Measurements from ENCODE around the gene PLAAT1. TPM values are rescaled to one million over a fixed set of nuclear protein-coding genes. Genes with fewer than 3 reads are reported as not detected.

The PLAAT1 gene
- total and polyA plus RNA-seq, 10 of the 15 experiments (the other 5 are each of a cell fraction or from before 2014, with no cell fraction given): not detected

DNA sequence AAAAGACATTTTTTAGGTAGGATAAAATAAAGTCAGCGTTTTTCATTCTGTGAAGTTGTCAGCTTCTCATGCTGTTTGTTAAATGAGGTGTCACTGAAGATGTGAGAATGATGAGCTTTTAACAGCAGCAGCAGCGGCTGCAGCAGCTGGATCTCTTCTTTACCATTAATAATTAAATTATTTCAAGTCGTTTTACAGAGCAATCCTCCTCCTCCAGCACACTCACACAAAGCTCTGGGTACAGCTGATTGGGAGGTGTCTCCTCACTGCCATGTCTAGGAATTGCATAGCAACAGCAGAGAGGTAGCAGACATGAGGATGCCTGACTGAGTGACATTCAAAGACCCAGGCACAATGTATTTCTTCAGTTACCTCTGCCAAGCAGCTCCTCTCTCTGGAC is 46.7 kb upstream of the PLAAT1 start (continued):
- TF ChIP-seq KLF5 (IDR thresholded peaks at IDR 0.05; ENCODE audit: partially characterized antibody) (no peak), SIX5 (IDR thresholded peaks at IDR 0.05; ENCODE audit: low read depth, low read length, severe bottlenecking) (no peak), RCOR1 (conservative IDR thresholded peaks at IDR 0.05; ENCODE audit: low read depth, low read length) (no peak), JUND (IDR thresholded peaks at IDR 0.05; ENCODE audit: low read depth, low read length) (no peak)

DNA sequence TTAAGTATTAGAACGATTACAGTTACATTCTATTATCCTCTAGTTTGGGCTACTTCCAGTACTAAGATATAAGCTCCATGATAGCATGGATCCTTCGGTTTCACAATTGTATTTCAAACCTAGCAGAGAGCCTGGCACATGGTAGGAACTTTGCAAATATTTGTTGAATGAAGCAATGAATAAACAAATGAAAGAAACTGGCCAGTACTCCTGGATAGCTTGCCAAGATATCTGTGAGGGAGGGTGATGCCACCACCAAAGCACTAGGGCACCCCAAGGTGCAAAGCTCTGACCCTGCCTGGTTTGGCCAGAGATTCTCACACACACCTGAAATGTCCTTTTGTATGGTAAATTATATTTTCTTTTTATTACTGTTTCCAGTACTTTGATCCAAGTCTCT is 44.3 kb upstream of the PLAAT1 start:
- WGBS (ENCODE audit: insufficient coverage, insufficient replicate concordance, low lambda C conversion rate, missing lambda C conversion rate): 2% methylated on average over 2 of the region's 2 CpGs
- H3K79me2 ChIP-seq (ENCODE audit: control insufficient read depth, insufficient read depth, low read length): no peaks in the 10 kb centered on the region
- RAD21 ChIA-PET (ENCODE audit: unreplicated experiment): no interaction called here
- in situ Hi-C loops (cut with MboI) (no loop called here), intact Hi-C loops (cut with micrococcal nuclease; ENCODE audit: unreplicated experiment) (loop anchor here (10.0 kb wide), 1 partner anchor 378 kb away; no protein-coding TSS in a partner anchor)
- TF ChIP-seq SUPT20H (IDR thresholded peaks at IDR 0.05; ENCODE audit: borderline replicate concordance, control insufficient read depth, low read depth, low read length) (no peak), ZNF274 (IDR thresholded peaks at IDR 0.05; ENCODE audit: insufficient read depth, insufficient read length) (no peak), CBFB (IDR thresholded peaks at IDR 0.05; ENCODE audit: low read depth) (no peak), POLR2A (IDR thresholded peaks at IDR 0.05; ENCODE audit: low read depth, low read length) (no peak), LARP7 (IDR thresholded peaks at IDR 0.05) (no peak), RUNX3 (IDR thresholded peaks at IDR 0.05; ENCODE audit: low read length) (no peak), ETV6 (conservative IDR thresholded peaks at IDR 0.05 in 1 of 2, IDR thresholded peaks at IDR 0.05 in 1 of 2; ENCODE audit: borderline replicate concordance in 1 of 2, low read depth in 1 of 2) (no peak), MYB (IDR thresholded peaks at IDR 0.05; ENCODE audit: borderline replicate concordance, low read depth, low read length) (no peak), KLF5 (IDR thresholded peaks at IDR 0.05; ENCODE audit: partially characterized antibody) (no peak), JUND (IDR thresholded peaks at IDR 0.05; ENCODE audit: low read depth, low read length) (no peak), KAT2A (conservative IDR thresholded peaks at IDR 0.05; ENCODE audit: control insufficient read depth, low read depth, low read length) (no peak)
- TF ChIP-seq, protein P1, sequence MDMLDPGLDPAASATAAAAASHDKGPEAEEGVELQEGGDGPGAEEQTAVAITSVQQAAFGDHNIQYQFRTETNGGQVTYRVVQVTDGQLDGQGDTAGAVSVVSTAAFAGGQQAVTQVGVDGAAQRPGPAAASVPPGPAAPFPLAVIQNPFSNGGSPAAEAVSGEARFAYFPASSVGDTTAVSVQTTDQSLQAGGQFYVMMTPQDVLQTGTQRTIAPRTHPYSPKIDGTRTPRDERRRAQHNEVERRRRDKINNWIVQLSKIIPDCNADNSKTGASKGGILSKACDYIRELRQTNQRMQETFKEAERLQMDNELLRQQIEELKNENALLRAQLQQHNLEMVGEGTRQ (IDR thresholded peaks at IDR 0.05; ENCODE audit: borderline replicate concordance, low read depth, low read length): no peak
- ATAC-seq (no peak), DNase-seq (ENCODE audit: low read depth, low spot score) (no peak), FAIRE-seq (no peak)
- no peaks in the 10 kb centered on the region for H3K9me3 ChIP-seq (replicated peaks; ENCODE audit: control insufficient read depth, insufficient read depth, low read length)
- BruUV-seq (replicated peaks): no TSS peak
- SMC1A ChIA-PET (ENCODE audit: uncharacterized antibody, unreplicated experiment): no interaction called here
- H3K4me1 ChIP-seq (ENCODE audit: control insufficient read depth, insufficient read depth, low read length): no peaks in the 10 kb centered on the region
- no peaks in the 10 kb centered on the region for H3K36me3 ChIP-seq (ENCODE audit: control insufficient read depth in 2 of 2, insufficient read depth in 2 of 2, low read length in 1 of 2)
- CTCF ChIA-PET: no interaction called here
- H3K27me3 ChIP-seq (replicated peaks in 1 of 2; ENCODE audit: control insufficient read depth in 2 of 2, insufficient read depth in 2 of 2, low read length in 1 of 2): no peaks in the 10 kb centered on the region
- H3K4me2 ChIP-seq (ENCODE audit: control insufficient read depth, insufficient read depth): no peak overlapping the region
- H3K27ac ChIP-seq (ENCODE audit: control insufficient read depth, insufficient read depth): no peak overlapping the region
- POLR2A ChIA-PET: no interaction called here
- no peak overlapping the region for H2AFZ ChIP-seq (ENCODE audit: control insufficient read depth, low read depth, low read length)
- no peak overlapping the region for H3K4me3 ChIP-seq
- H4K20me1 ChIP-seq (ENCODE audit: control insufficient read depth, insufficient read depth): peaks cover 2% of the 10 kb centered on the region; the same call in 1 of the 2 replicates
- H3K9ac ChIP-seq (ENCODE audit: control insufficient read depth, insufficient read depth, low read length): no peak overlapping the region

Measured in GM12878 (cell line).